Endothelial cell of umbilical vein (primary cell): ENCODE data around the gene AGAP2. TPM values are rescaled to one million over a fixed set of nuclear protein-coding genes. Genes with fewer than 3 reads are reported as not detected.

Source experiments
- BruUV-seq: library from RNA; stranded (reverse); fragments of 400-500 nt; replicated peaks from 2 replicates; lab custom pipeline; 2021; lab: Mats Ljungman, UMichigan
- CTCF ChIA-PET: fragments of 300-600, 350-600 bp; sonication (Branson Sonifier 250); formaldehyde crosslinking; loops from one replicate; lab custom pipeline; 2021; ENCODE audit warnings: antibody characterized with exemption, inconsistent platforms; lab: Charles Lee
- POLR2A ChIA-PET: fragments of 300-600, 350-600 bp; sonication (Branson Sonifier 250); formaldehyde crosslinking; loops from one replicate; lab custom pipeline; 2021; ENCODE audit warnings: antibody characterized with exemption, inconsistent platforms; lab: Charles Lee
- DNase-seq: peaks from one replicate; pipeline ENCODE4 v3.0.0-alpha.2; 2011; ENCODE audit warnings: low read depth, low spot score
- FAIRE-seq: peaks from 2 replicates; lab custom pipeline; 2011; peaks lifted over from hg19 to GRCh38; lab: Jason Lieb, UNC
- H2AFZ ChIP-seq: 2 replicates; pipeline ENCODE4 v1.6.0; 2012; ENCODE audit warnings: low read depth, low read length, control low read depth, inconsistent platforms
- H3K27ac ChIP-seq: 2 replicates; pipeline ENCODE4 v1.5.1; 2011; ENCODE audit warnings: low read depth, mild to moderate bottlenecking, control low read depth, low read length, moderate library complexity; ENCODE audit not compliant: insufficient read depth
- H3K27me3 ChIP-seq, 2 experiments: 2 replicates each; pipeline versions ENCODE4 v1.6.0 to v1.6.1; 2011; ENCODE audit warnings: low read length in 2 of 2, mixed read lengths in 1 of 2; ENCODE audit not compliant: control insufficient read depth in 2 of 2, insufficient read depth in 2 of 2
- H3K36me3 ChIP-seq, 2 experiments: 2 replicates in 1 of 2; 3 replicates in 1 of 2; pipeline ENCODE4 v1.5.1; 2011; ENCODE audit warnings: low read length in 2 of 2, mild to moderate bottlenecking in 1 of 2, moderate library complexity in 1 of 2; ENCODE audit not compliant: control insufficient read depth in 2 of 2, insufficient read depth in 2 of 2; ENCODE audit errors: extremely low read depth in 1 of 2
- H3K4me1 ChIP-seq: 3 replicates; pipeline ENCODE4 v1.5.1; 2011; ENCODE audit warnings: mild to moderate bottlenecking, low read length; ENCODE audit not compliant: control insufficient read depth, insufficient read depth; ENCODE audit errors: extremely low read depth
- H3K4me2 ChIP-seq: 2 replicates; pipeline ENCODE4 v1.6.1; 2011; ENCODE audit warnings: low read length, control low read depth, mixed read lengths; ENCODE audit not compliant: insufficient read depth
- H3K4me3 ChIP-seq, 3 experiments: fragments of 200-600 bp in 1 of 3; sonication (generic), shearing (Covaris generic) in 1 of 3; replicated peaks in 1 of 3; 2 replicates each; pipeline ENCODE4 v1.5.1; 2011 to 2016; ENCODE audit warnings: control low read depth in 3 of 3, low read length in 3 of 3, mild to moderate bottlenecking in 2 of 3, inconsistent platforms in 1 of 3, low read depth in 1 of 3, moderate library complexity in 1 of 3; ENCODE audit not compliant: insufficient read depth in 1 of 3
- H3K79me2 ChIP-seq: 2 replicates; pipeline ENCODE4 v1.6.0; 2012; ENCODE audit warnings: low read length, inconsistent platforms; ENCODE audit not compliant: control insufficient read depth, insufficient read depth
- H3K9ac ChIP-seq: replicated peaks from 2 replicates; pipeline ENCODE3; 2011; ENCODE audit warnings: low read length, control low read depth; ENCODE audit not compliant: insufficient read depth; ENCODE audit errors: extremely low read depth
- H3K9me1 ChIP-seq: replicated peaks from 3 replicates; pipeline ENCODE4 v1.6.0; 2011; ENCODE audit warnings: mild to moderate bottlenecking, low read length; ENCODE audit not compliant: control insufficient read depth, insufficient read depth; ENCODE audit errors: extremely low read depth
- H3K9me3 ChIP-seq: replicated peaks from 2 replicates; pipeline ENCODE4 v1.5.1; 2012; ENCODE audit warnings: low read length, inconsistent platforms; ENCODE audit not compliant: control insufficient read depth, insufficient read depth
- H4K20me1 ChIP-seq: replicated peaks from 2 replicates; pipeline ENCODE3; 2011; ENCODE audit warnings: mild to moderate bottlenecking, low read length; ENCODE audit not compliant: control insufficient read depth, insufficient read depth; ENCODE audit errors: extremely low read depth
- EZH2 ChIP-seq: IDR thresholded peaks from 2 replicates; pipeline ENCODE4 v1.6.1; 2012; ENCODE audit warnings: borderline replicate concordance, low read depth, mild to moderate bottlenecking, moderate library complexity, low read length, inconsistent platforms; ENCODE audit not compliant: severe bottlenecking
- JUN ChIP-seq: IDR thresholded peaks from 2 replicates; pipeline ENCODE4 v1.6.1; 2011; ENCODE audit warnings: borderline replicate concordance, low read depth; ENCODE audit not compliant: insufficient read length, insufficient read depth
- POLR2A ChIP-seq: IDR thresholded peaks from 2 replicates; pipeline ENCODE4 v1.6.1; 2012; ENCODE audit warnings: low read depth, mild to moderate bottlenecking, control low read depth, low read length
- POLR2AphosphoS5 ChIP-seq: IDR thresholded peaks from 2 replicates; pipeline ENCODE4 v1.6.1; 2012; ENCODE audit warnings: low read depth, mild to moderate bottlenecking, control low read depth, low read length, moderate library complexity; ENCODE audit not compliant: insufficient read depth
- dilution Hi-C: fragments of 300-500 bp; cut with MboI; formaldehyde crosslinking; loops from one replicate; pipeline ENCODE4 v1.15.0; 2019; ENCODE audit warnings: low sequenced_read_pairs; ENCODE audit not compliant: extremely low pct_ligation_motif_present
- intact Hi-C: fragments of 100-400 bp; cut with micrococcal nuclease; formaldehyde crosslinking; loops from one replicate; pipeline ENCODE4 v1.10.0; 2022
- polyA plus RNA-seq, 4 experiments: library from polyadenylated mRNA; depleted of rRNA in 3 of 4; stranded (reverse) in 3 of 4; unstranded in 1 of 4; fragments of >200 nt; gene quantifications; 2 replicates each; pipeline versions ENCODE4 v1.2.1 to v1.2.3, GENCODE V29; 2011 to 2012; ENCODE audit warnings: missing spikeins in 1 of 4
- total RNA-seq: library from RNA; stranded (reverse); gene quantifications from 2 replicates; pipeline ENCODE4 v1.2.3, GENCODE V29; 2021
- TF ChIP-seq, protein P1 (sequence below): IDR thresholded peaks from 2 replicates; pipeline ENCODE4 v1.6.1; 2011; ENCODE audit not compliant: insufficient read depth, insufficient read length
- TF ChIP-seq, protein P2 (sequence below), 2 donors: IDR thresholded peaks; 1 replicate in 1 of 2; 2 replicates in 1 of 2; pipeline ENCODE4 v1.5.1; 2011; ENCODE audit warnings: low read length in 2 of 2, mild to moderate bottlenecking in 2 of 2, moderate library complexity in 2 of 2, control low read depth in 1 of 2, inconsistent platforms in 1 of 2, low read depth in 1 of 2; ENCODE audit not compliant: insufficient read depth in 1 of 2; ENCODE audit errors: extremely low read depth in 1 of 2

Gene AGAP2
- total and polyA plus RNA-seq, 2 donors (not counting 3 experiments of a cell fraction or from before 2014, with no cell fraction given), result 0.04 to 0.24 TPM

DNA sequence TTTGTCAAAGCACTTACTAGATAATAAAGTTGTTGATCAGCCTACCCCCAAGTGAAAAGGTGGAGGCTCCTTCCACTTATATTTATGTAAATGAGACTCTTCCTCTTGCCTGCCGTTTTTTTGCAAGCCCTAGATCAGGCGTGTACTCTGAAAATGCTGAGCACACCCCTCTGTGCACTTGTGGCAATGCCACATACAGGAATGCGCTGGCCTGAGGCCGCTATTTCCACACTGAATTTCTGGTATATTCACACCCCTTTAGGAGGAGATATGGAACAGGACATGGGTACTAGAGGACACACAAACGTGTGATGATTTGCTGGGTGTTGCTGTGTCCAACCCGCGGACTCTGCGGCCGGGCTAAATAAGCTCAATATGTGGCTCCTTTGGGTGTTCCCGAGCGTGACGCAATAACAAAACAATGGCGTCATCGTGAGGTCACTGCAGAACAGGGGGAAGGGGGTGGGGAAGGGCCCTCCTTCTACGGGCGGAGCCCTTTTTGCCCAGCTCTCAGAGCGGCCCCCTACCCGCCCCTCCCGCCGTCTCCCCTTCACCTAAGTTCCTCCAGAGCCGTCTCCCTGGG lies 5.7 kb upstream of the AGAP2 start:
- TF ChIP-seq, protein P1, sequence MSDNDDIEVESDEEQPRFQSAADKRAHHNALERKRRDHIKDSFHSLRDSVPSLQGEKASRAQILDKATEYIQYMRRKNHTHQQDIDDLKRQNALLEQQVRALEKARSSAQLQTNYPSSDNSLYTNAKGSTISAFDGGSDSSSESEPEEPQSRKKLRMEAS, result no peak
- TF ChIP-seq, protein P2, sequence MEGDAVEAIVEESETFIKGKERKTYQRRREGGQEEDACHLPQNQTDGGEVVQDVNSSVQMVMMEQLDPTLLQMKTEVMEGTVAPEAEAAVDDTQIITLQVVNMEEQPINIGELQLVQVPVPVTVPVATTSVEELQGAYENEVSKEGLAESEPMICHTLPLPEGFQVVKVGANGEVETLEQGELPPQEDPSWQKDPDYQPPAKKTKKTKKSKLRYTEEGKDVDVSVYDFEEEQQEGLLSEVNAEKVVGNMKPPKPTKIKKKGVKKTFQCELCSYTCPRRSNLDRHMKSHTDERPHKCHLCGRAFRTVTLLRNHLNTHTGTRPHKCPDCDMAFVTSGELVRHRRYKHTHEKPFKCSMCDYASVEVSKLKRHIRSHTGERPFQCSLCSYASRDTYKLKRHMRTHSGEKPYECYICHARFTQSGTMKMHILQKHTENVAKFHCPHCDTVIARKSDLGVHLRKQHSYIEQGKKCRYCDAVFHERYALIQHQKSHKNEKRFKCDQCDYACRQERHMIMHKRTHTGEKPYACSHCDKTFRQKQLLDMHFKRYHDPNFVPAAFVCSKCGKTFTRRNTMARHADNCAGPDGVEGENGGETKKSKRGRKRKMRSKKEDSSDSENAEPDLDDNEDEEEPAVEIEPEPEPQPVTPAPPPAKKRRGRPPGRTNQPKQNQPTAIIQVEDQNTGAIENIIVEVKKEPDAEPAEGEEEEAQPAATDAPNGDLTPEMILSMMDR (IDR thresholded peaks at IDR 0.05; ENCODE audit: extremely low read depth in 1 of 2, insufficient read depth in 1 of 2, low read depth in 1 of 2, low read length in 2 of 2), result no peak
- TF ChIP-seq EZH2 (no peak), POLR2AphosphoS5 (no peak), POLR2A (no peak), JUN (no peak)
- BruUV-seq, result TSS peak; percentile 2
- no peaks in the 10 kb centered on the region for H3K79me2 ChIP-seq
- ChIA-PET CTCF (interaction anchor here (1.3 to 2.6 kb wide), 5 partner anchors 9 to 18 kb away, joined by 5 to 20 read pairs (median 5); no protein-coding TSS in a partner anchor), POLR2A (interaction anchor here (0.5 to 1.2 kb wide), 3 partner anchors 28 to 199 kb away, joined by 3 to 8 read pairs (median 4); partner anchors contain the start of genes EEF1AKMT3 and METTL1)
- no peaks in the 10 kb centered on the region for H3K9me1 ChIP-seq
- peaks cover 10% of the 10 kb centered on the region for H3K4me1 ChIP-seq
- no peak for DNase-seq
- peak overlapping the region; percentile 76 for H3K4me2 ChIP-seq
- H4K20me1 ChIP-seq, result no peaks in the 10 kb centered on the region
- H3K9me3 ChIP-seq, result no peaks in the 10 kb centered on the region
- dilution Hi-C loops (no loop called here), intact Hi-C loops (no loop called here)
- FAIRE-seq, result no peak
- peak overlapping the region; percentile 44 for H2AFZ ChIP-seq
- peaks cover 20 to 22% of the 10 kb centered on the region in 2 experiments for H3K27me3 ChIP-seq
- H3K9ac ChIP-seq, result peak overlapping the region; percentile 88
- H3K4me3 ChIP-seq, result peak overlapping the region; percentile 44 to 88 (median 75)
- H3K27ac ChIP-seq, result peak overlapping the region; percentile 68
- H3K36me3 ChIP-seq, result peaks cover 4 to 12% of the 10 kb centered on the region in 2 experiments
